Measurements from ENCODE around the gene ZSWIM1. TPM values are rescaled to one million over a fixed set of nuclear protein-coding genes. Genes with fewer than 3 reads are reported as not detected.
"Not testable (repeated sequence)": the region's sequence is repeated elsewhere in the genome, so short reads cannot be mapped to it uniquely, and the experiment has no call there.

Gene ZSWIM1
- total and polyA plus RNA-seq, 8 donors = 1.7 to 13.4 (median 3.5) TPM

DNA sequence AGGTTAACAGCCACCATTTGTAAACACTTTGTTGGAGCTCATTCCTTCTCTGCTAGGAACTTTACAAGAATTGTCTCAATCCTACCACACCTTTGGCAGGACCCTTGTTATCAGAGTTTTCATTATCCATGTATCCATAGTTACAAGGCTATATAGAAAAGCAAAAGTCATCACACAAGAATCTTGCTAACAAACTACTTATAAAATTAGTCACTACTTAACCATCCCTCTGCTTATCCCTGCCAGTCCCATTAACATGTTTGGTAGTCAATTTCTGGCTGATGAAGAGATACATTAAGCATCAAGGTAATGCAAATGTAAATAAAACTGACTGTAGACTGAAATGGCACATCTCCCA lies 13.2 kb upstream of the ZSWIM1 start:
- Histone ChIP-seq H3K4me1 (peaks cover 0 to 8% (median 3%) of the 10 kb centered on the region in 4 donors), H3K4me3 (no peak overlapping the region), H3K9me3 (no peaks in the 10 kb centered on the region), H3K27me3 (no peaks in the 10 kb centered on the region), H3K27ac (peak overlapping the region in 1 of 5 donors; percentile 2), H3K36me3 (peaks cover 0 to 5% (median 1%) of the 10 kb centered on the region in 4 donors)
- intact Hi-C loops (cut with DNase I; ENCODE audit: low total_unique reads) = no loop called here
- DNase-seq = no peak
- no peak for TF ChIP-seq POLR2A (IDR thresholded peaks at IDR 0.05)
- TF ChIP-seq EP300 (IDR thresholded peaks at IDR 0.05) = no peak
- TF ChIP-seq, protein P1, sequence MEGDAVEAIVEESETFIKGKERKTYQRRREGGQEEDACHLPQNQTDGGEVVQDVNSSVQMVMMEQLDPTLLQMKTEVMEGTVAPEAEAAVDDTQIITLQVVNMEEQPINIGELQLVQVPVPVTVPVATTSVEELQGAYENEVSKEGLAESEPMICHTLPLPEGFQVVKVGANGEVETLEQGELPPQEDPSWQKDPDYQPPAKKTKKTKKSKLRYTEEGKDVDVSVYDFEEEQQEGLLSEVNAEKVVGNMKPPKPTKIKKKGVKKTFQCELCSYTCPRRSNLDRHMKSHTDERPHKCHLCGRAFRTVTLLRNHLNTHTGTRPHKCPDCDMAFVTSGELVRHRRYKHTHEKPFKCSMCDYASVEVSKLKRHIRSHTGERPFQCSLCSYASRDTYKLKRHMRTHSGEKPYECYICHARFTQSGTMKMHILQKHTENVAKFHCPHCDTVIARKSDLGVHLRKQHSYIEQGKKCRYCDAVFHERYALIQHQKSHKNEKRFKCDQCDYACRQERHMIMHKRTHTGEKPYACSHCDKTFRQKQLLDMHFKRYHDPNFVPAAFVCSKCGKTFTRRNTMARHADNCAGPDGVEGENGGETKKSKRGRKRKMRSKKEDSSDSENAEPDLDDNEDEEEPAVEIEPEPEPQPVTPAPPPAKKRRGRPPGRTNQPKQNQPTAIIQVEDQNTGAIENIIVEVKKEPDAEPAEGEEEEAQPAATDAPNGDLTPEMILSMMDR (IDR thresholded peaks at IDR 0.05) = no peak
- TF ChIP-seq POLR2AphosphoS5 (IDR thresholded peaks at IDR 0.05) = no peak

DNA sequence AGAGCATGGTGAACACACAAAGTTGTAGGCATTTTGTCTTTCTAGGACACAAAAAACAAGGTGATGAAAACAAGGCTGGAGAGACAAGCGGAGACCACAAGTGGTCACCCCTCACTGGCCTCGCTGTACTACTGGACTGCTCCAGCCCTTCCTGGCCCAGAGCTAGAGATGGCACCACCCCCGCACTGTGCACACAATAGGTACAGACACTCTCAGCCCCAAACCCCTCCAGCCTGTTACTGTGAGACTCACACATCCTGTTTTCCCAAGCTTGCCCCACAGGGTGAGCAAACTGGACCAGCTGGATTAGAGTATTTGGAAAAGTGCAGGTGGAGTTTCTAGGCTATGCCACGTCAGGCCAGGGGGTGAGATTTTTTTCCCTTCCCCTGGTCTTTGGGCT lies 8.4 kb upstream of the ZSWIM1 start:
- no peak for DNase-seq
- H3K27me3 ChIP-seq = no peaks in the 10 kb centered on the region
- 69 to 92% (median 80%) methylated on average over 4 of the region's 4 CpGs for WGBS, 5 donors
- H3K4me1 ChIP-seq = peaks cover 0 to 1% (median under 1%) of the 10 kb centered on the region in 4 donors
- intact Hi-C loops (cut with DNase I; ENCODE audit: low total_unique reads) = no loop called here
- TF ChIP-seq POLR2A (IDR thresholded peaks at IDR 0.05) = no peak
- TF ChIP-seq, protein P1 (IDR thresholded peaks at IDR 0.05) = no peak
- TF ChIP-seq POLR2AphosphoS5 (IDR thresholded peaks at IDR 0.05) = no peak
- TF ChIP-seq EP300 (IDR thresholded peaks at IDR 0.05) = no peak
- H3K27ac ChIP-seq = no peak overlapping the region
- H3K4me3 ChIP-seq = no peak overlapping the region
- no peaks in the 10 kb centered on the region for H3K9me3 ChIP-seq
- H3K36me3 ChIP-seq = peaks cover 8 to 22% (median 15%) of the 10 kb centered on the region in 4 donors

DNA sequence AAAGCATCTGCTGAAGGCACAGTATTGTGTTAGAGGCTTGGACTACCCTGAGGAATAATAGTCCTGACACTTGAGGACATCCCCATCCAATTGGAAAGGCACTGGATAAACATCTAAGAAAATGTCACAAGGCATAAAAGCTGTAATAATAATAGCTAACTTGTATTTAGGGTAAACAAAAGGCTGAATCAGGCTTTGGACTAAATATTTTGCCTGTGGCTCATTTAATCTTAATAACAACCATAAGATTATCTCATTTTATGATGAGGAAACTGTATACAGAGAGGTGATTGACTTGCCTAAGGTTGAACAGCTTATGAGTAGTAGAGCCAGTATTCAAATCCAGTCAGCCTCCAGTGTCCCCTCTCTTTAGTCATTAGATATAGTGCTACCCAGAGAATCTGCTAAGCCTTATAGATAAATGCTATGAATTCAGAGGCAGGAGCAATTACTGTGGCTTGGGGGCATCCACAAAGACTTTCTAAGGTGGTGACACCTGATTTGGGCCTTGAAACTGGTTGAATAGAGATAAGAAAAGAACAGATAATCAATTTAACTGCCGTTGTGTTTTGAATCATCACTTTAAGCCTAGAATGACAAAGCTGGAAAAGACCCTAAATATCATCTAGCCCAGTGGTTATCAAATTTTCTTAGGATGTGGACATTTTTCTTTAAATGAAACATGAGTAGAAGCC lies 7.5 kb upstream of the ZSWIM1 start:
- Histone ChIP-seq H3K36me3 (peaks cover 17 to 32% (median 25%) of the 10 kb centered on the region in 4 donors), H3K9me3 (no peaks in the 10 kb centered on the region), H3K4me3 (no peak overlapping the region), H3K27ac (no peak overlapping the region), H3K27me3 (no peaks in the 10 kb centered on the region), H3K4me1 (no peaks in the 10 kb centered on the region)
- TF ChIP-seq POLR2A (IDR thresholded peaks at IDR 0.05) = no peak
- TF ChIP-seq, protein P1 (IDR thresholded peaks at IDR 0.05) = no peak
- no peak for TF ChIP-seq POLR2AphosphoS5 (IDR thresholded peaks at IDR 0.05)
- no peak for TF ChIP-seq EP300 (IDR thresholded peaks at IDR 0.05)
- no peak for DNase-seq
- WGBS, 5 donors = 34 to 63% (median 45%) methylated on average over 1 of the region's 1 CpG
- intact Hi-C loops (cut with DNase I; ENCODE audit: low total_unique reads) = no loop called here

DNA sequence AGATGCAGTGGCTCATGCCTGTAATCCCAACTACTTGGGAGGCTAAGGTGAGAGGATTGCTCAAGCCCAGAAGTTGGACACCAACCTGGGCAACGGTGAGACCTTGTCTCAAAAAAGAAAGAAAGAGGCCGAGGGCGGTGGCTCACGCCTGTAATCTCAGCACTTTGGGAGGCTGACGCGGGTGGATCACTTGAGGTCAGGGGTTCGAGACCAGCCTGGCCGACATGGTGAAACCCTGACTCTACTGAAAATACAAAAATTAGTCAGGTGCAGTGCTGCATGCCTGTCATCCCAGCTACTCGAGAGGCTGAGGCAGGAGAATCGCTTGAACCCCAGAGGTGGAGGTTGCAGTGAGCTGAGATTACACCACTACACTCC lies 6.9 kb upstream of the ZSWIM1 start:
- H3K36me3 ChIP-seq = peaks cover 17 to 37% (median 28%) of the 10 kb centered on the region in 4 donors
- WGBS, 5 donors = 89 to 97% (median 95%) methylated on average over 10 of the region's 10 CpGs
- H3K9me3 ChIP-seq; H3K4me3 ChIP-seq; H3K4me1 ChIP-seq; DNase-seq; H3K27me3 ChIP-seq; intact Hi-C loops (cut with DNase I; ENCODE audit: low total_unique reads); H3K27ac ChIP-seq: not testable (repeated sequence)

DNA sequence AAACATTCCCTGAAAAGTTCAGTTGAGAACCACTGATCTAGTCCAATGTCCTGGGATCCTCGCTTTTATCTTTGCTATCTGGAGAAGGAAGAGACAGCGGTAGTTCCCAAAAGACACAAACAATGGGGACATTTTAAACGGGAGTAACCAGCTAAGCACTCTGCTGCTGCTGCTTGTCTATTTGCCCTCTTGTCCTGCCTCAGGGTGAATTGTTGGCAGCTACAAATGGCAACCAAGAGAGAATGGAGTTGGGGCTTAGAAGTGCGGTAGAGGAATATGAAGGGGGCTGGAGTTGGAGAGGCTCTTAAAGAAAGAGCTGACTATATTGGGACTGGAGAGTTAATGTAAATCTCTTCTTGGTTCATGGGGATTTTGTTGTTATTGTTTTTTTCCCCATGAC lies 6.5 kb upstream of the ZSWIM1 start:
- Histone ChIP-seq H3K27ac (no peak overlapping the region), H3K36me3 (peaks cover 17 to 37% (median 28%) of the 10 kb centered on the region in 4 donors), H3K27me3 (no peaks in the 10 kb centered on the region), H3K9me3 (no peaks in the 10 kb centered on the region), H3K4me1 (no peaks in the 10 kb centered on the region), H3K4me3 (no peak overlapping the region)
- DNase-seq = no peak
- no peak for TF ChIP-seq EP300 (IDR thresholded peaks at IDR 0.05)
- TF ChIP-seq POLR2AphosphoS5 (IDR thresholded peaks at IDR 0.05) = no peak
- TF ChIP-seq, protein P1 (IDR thresholded peaks at IDR 0.05) = no peak
- no peak for TF ChIP-seq POLR2A (IDR thresholded peaks at IDR 0.05)
- intact Hi-C loops (cut with DNase I; ENCODE audit: low total_unique reads) = no loop called here
- WGBS, 5 donors = 78 to 86% (median 83%) methylated on average over 4 of the region's 4 CpGs

All from stomach (tissue), 9 donors.